Hepatocyte (in vitro differentiated cells): ENCODE data around the gene FMNL3.

Source experiments
- EZH2 ChIP-seq: fragments of 200-600 bp; sonication (generic); IDR thresholded peaks from 2 replicates; pipeline ENCODE4 v1.6.1; 2016; ENCODE audit warnings: antibody characterized with exemption, mild to moderate bottlenecking, borderline replicate concordance
- TF ChIP-seq, protein P1 (sequence below): fragments of 200-600 bp; sonication (generic); IDR thresholded peaks from 2 replicates; pipeline ENCODE4 v1.5.1; 2016; ENCODE audit warnings: antibody characterized with exemption, mild to moderate bottlenecking; ENCODE audit not compliant: poor library complexity

- TF ChIP-seq EZH2, result no peak
- TF ChIP-seq, protein P1, sequence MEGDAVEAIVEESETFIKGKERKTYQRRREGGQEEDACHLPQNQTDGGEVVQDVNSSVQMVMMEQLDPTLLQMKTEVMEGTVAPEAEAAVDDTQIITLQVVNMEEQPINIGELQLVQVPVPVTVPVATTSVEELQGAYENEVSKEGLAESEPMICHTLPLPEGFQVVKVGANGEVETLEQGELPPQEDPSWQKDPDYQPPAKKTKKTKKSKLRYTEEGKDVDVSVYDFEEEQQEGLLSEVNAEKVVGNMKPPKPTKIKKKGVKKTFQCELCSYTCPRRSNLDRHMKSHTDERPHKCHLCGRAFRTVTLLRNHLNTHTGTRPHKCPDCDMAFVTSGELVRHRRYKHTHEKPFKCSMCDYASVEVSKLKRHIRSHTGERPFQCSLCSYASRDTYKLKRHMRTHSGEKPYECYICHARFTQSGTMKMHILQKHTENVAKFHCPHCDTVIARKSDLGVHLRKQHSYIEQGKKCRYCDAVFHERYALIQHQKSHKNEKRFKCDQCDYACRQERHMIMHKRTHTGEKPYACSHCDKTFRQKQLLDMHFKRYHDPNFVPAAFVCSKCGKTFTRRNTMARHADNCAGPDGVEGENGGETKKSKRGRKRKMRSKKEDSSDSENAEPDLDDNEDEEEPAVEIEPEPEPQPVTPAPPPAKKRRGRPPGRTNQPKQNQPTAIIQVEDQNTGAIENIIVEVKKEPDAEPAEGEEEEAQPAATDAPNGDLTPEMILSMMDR, result no peak
Measured at GRCh38 chr12:49689237-49689636, 18.0 kb downstream of the FMNL3 start.
